Mammary epithelial cell (primary cell): Measurements from ENCODE around the gene TRIM34.

ENCODE experiments used
- CTCF ChIP-seq, 2 donors: IDR thresholded peaks in 1 of 2; conservative IDR thresholded peaks in 1 of 2; 2 replicates each; pipeline ENCODE4 v1.5.1; 2011 to 2012; ENCODE audit warnings: inconsistent platforms in 2 of 2, low read length in 2 of 2, mild to moderate bottlenecking in 2 of 2, control low read depth in 1 of 2, low read depth in 1 of 2; ENCODE audit not compliant: insufficient read depth in 1 of 2; ENCODE audit errors: extremely low read depth in 1 of 2
- EZH2 ChIP-seq: IDR thresholded peaks from 2 replicates; pipeline ENCODE4 v1.6.1; 2012; ENCODE audit warnings: low read length, inconsistent platforms, borderline replicate concordance

- TF ChIP-seq EZH2 (no peak), CTCF (conservative IDR thresholded peaks at IDR 0.05 in 1 of 2, IDR thresholded peaks at IDR 0.05 in 1 of 2; ENCODE audit: extremely low read depth in 1 of 2, insufficient read depth in 1 of 2, low read depth in 1 of 2, low read length in 2 of 2) (no peak)
Observed at GRCh38 chr11:5581014-5581413, 43.8 kb upstream of the TRIM34 start.
